Stimulated activated CD4-positive, alpha-beta T cell treated with anti-CD3 and anti-CD28 coated beads, Interleukin-2, amount 100 ng/mL, for 4 hours (primary cell): ENCODE measurements around the gene ZNF419.

Experiments
- DNase-seq: peaks from one replicate; pipeline ENCODE4 v3.0.0-alpha.2; 2020; ENCODE audit warnings: low read depth

Gene ZNF419

GRCh38 chr19:57537953-57538547 lies 50.5 kb downstream of the ZNF419 start:
- no peak for DNase-seq
